HG03520 (cell line): ENCODE measurements around the gene ITGB2.

ENCODE experiments used
- ATAC-seq: cut with Tn5 transposase; IDR thresholded peaks from one replicate; pipeline ENCODE4 v1.9.1; 2021; ENCODE audit warnings: mild to moderate bottlenecking, moderate library complexity; ENCODE audit not compliant: unreplicated experiment

ITGB2 gene

GRCh38 chr21:44850905-44851657 lies 69.6 kb downstream of the ITGB2 start:
- ATAC-seq = no peak

GRCh38 chr21:44850208-44850800 lies 70.4 kb downstream of the ITGB2 start:
- ATAC-seq = no peak

DNA sequence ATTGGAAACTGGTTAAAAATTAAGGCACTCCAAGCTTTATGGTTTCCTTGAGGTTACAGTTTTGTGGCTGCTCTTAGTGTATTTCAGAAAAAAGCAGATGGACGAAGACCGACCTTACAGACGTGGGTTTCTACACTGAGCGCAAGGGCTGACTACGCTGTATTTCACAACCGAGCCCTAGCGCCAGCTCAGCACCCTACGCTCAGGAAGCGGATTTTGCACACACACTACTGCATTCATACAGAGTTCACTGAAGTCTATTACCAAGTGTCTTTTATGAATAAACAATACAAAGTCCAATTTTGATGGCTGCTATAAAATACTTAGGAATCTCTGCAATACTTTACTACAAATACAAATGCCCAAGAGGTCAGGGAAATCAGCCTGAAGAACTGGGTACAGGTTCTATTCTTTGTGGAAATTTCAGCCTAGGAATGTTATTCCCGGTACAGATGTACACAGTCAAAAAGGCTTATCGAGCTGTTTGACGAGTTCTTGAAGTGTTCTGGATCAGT lies 71.0 kb downstream of the ITGB2 start:
- ATAC-seq = no peak

DNA sequence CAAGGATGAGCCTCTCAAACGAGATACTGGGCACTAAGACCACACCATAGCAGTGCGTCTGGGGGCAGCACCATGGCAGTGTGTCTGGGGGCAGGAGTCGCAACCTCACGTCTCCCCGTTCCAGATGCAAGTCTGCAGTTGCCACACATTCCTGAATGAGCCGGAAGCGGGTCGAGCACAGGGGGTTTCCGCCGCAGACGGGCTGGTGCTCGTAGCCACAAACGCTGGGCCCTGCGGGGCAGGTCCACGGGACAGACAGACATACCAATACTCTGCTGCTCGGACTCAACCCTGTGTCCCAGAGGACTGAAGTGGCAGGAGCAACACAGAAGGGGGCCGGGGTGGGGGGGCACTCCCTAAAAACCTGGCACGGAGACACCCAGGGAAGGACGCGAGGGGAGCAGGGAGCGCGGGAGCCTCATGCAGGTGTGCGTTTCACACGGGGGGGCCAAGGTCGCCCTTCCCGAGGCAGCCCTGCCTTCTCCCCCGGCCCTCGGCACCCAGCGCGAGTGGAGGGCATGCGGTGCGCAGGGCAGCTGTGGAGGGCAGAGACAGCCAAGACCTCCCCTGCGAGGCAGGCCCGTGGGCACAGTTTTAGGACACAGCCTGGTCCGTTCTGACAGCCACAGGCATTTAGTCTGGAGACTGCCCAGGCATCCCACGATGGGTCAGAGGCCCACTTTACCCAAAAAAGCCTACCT lies 71.7 kb downstream of the ITGB2 start:
- no peak for ATAC-seq

- ATAC-seq = no peak
Observed at GRCh38 chr21:44847261-44848056, 73.2 kb downstream of the ITGB2 start.

DNA sequence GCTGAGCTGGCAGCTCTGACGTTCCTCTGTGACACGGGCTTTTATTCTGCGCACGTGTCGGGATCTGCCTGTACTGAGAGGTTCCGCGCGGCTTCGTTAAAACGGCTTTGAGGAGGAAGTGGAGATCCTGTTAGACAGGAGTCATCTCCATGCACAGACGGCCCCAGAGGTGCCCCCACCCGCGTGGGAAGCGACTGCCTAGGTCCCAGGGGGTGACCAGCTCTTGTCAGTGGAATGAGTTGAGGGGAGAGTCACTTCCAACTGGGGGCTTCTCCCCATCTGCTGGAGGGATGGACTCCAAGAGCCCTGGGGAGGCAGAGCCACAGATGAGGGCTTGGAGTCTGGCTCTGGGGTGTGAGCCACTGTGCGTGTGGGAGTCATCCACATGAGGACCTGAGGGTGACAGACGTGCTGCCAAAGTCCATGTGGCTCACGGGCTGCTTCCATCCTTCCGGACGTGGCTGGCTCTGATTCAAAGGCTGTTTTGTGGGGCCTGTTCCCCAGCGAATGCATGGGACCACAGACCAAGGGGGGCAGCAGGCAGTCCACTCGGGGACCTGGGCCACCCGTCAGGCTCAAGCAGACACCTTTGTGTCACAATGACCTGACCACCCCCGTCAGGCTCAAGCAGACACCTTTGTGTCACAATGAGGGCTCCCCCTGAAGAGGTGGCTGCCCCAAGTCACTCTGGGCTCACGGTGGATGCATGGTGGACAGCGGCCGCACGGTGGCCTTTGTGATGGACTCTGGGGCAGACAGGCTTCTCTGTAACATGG lies 74.0 kb downstream of the ITGB2 start:
- ATAC-seq = no peak

GRCh38 chr21:44846224-44846484 lies 74.5 kb downstream of the ITGB2 start:
- ATAC-seq = no peak

DNA sequence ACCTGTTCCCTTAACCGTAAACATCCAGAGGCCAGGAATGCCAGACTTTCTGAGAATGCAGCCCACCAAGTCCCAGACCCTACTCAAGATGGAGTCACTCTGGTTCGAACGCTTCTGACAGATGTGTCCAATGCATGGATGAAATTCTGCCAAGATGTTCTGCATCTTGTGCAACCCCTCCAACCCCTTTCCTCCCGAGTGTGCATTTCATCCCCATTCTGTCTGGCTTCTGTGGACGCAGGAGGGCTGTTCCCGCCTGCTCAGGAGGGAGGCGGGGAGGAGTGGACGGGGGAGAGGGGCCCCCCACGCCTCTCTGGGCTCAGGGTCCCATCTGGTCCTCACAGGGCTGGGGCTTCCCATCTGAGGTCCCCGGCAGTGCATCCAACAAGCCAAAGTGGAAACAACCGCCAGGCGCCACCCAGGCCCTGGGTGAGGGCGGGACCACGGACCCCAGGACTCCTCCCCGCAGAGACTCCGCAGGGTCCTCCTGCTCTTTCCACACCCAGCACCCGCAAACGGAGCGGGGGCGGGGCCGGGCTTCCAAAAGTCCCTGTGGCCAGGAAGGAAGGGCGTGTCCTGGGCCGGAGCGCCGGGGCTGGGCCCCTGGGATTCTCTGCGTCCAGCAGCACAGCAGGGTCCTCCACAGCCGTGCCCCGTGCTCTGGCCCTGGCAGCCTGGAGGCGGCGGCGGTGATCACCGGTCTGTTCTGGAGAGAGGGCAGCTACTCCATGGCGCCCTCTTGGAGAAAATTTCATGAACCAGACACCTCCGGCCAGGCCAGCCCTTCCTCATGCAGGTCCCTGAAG lies 75.1 kb downstream of the ITGB2 start:
- no peak for ATAC-seq

DNA sequence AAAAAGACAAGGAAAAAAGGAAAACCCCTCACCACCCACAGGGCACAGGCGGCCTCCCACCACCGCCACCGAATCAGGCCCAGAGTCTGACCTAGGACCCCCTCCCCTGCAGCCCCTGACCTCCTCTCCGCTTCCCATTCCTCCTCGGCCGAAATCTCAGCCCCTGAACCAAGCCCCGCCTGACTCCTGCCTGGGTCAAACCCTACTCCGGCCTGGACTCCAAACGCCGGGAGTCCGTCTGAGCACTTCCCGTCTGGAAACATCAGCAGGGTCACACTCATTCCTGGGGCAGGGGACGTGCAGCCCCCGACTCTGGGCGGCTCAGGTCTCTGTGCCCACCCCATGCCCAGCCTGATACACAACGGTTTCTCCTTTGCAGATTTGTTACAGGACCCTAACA lies 76.4 kb downstream of the ITGB2 start:
- ATAC-seq = no peak

- no peak for ATAC-seq
Observed at GRCh38 chr21:44842721-44843445, 77.8 kb downstream of the ITGB2 start.

GRCh38 chr21:44842087-44842486 lies 78.6 kb downstream of the ITGB2 start:
- no peak for ATAC-seq

GRCh38 chr21:44840771-44841170 lies 79.9 kb downstream of the ITGB2 start:
- ATAC-seq = no peak

GRCh38 chr21:44838951-44839350 lies 81.7 kb downstream of the ITGB2 start:
- no peak for ATAC-seq

DNA sequence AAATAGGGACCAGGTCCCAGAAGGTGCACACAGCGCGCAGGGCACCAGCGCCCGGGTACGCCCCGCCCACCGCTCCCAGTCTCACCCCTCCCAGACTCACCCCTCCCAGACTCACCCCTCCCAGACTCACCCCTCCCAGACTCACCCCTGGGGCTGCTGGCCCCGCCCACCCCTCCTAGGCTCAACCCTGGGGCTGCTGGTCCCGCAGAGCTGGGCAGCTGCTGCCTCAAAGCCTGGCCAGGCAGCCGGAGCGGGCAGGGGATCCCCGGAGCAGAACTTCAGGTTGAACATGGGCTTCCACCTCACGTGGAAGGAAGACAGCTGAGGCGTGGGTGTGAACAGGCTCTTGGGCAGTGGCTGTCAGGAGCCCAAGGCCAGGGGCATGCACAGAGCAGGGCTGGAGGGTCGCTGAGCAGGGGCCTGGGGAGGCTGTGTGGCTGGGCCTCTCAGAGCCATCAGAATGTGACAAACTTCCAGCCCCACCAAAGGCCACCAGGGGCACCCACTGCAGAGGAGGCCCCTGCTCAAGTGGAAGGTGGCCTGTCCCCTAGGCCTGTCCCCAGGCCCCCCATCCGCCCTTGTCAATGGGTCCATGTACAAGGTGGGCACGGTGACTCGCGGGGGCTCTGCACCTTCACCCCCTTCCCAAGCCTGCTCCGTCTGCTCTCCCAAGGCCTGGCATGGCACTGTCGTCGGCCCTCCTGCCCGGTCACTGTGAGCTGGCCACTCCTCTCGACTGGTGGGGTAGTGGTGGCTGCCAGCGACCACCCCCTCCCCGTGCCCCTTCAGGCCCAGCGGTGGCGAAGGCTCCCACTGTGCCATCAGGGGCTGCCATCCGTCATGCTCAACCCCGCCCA lies 82.4 kb downstream of the ITGB2 start:
- ATAC-seq = no peak

DNA sequence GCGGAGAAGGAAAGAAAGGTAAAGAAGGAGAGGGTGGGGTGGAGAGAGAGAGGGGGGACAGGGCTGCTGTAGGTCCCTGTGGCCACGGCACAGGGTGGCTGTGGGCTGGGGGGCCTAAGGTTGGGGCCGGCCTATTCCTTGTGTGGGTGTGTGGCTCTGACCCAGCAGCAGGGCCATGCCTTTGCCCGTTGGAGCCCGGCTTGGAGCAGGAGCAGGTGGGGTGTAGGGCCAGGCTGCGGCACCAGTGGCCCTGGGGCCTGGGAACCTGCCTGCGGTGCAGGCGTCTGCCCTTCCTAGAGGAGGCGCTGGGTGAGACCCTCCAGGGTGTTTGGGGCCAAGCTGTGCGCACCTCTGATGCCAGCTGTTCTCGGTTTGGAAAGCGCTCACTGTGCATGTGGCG lies 83.2 kb downstream of the ITGB2 start:
- no peak for ATAC-seq

- no peak for ATAC-seq
Observed at GRCh38 chr21:44836666-44837471, 83.8 kb downstream of the ITGB2 start.

DNA sequence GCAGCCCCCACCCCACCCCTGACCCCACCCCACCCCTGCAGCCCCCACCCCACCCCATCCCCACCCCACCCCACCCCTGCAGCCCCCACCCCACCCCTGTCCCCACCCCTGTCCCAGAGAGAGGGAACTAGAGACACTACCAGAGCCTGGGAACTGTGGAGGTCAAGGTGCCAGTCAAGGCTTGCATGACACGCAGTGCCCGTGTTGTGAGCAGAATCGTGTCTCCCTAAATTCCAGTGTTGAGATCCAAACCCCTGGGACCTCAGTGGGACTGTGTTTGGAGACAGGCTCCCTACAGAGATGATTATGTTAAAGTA lies 84.4 kb downstream of the ITGB2 start:
- ATAC-seq = no peak
